Measurements from ENCODE around the gene LMTK3. TPM values are rescaled to one million over a fixed set of nuclear protein-coding genes. Genes with fewer than 3 reads are reported as not detected.

The LMTK3 gene
- total RNA-seq, 2 experiments from 2014 or later = 3.5 to 5.3 TPM

- DNase-seq (no peak), ATAC-seq (no peak)
- Mint-ChIP-seq H3K27me3 (no peaks in the 10 kb centered on the region), H3K36me3 (no peaks in the 10 kb centered on the region), H3K27ac (no peak overlapping the region), H3K4me1 (peaks cover 15% of the 10 kb centered on the region), H3K4me3 (no peak overlapping the region), H3K9me3 (ENCODE audit: low read depth) (no peaks in the 10 kb centered on the region)
- CTCF ChIA-PET = no interaction called here
Observed at GRCh38 chr19:48484247-48484893, 27.3 kb downstream of the LMTK3 start.

- ATAC-seq (no peak), DNase-seq (no peak)
- Mint-ChIP-seq H3K27me3 (no peaks in the 10 kb centered on the region), H3K36me3 (no peaks in the 10 kb centered on the region), H3K27ac (no peak overlapping the region), H3K9me3 (ENCODE audit: low read depth) (no peaks in the 10 kb centered on the region), H3K4me1 (peaks cover 15% of the 10 kb centered on the region), H3K4me3 (no peak overlapping the region)
- CTCF ChIA-PET = no interaction called here
Observed at GRCh38 chr19:48483301-48483700, 28.3 kb downstream of the LMTK3 start.

GRCh38 chr19:48481846-48482639, 29.6 kb downstream of the LMTK3 start:
- no peaks in the 10 kb centered on the region for H3K27me3 Mint-ChIP-seq
- H3K4me3 Mint-ChIP-seq = no peak overlapping the region
- H3K4me1 Mint-ChIP-seq = peaks cover 15% of the 10 kb centered on the region
- H3K27ac Mint-ChIP-seq = peak overlapping the region; percentile 51
- DNase-seq = no peak
- no peaks in the 10 kb centered on the region for H3K36me3 Mint-ChIP-seq
- H3K9me3 Mint-ChIP-seq (ENCODE audit: low read depth) = no peaks in the 10 kb centered on the region
- no peak for ATAC-seq
- CTCF ChIA-PET = interaction anchor here (1.0 to 4.4 kb wide), 3 partner anchors 8 to 102 kb away, joined by 3 to 36 read pairs (median 4); no protein-coding TSS in a partner anchor

- no peaks in the 10 kb centered on the region for H3K36me3 Mint-ChIP-seq
- peak overlapping the region; percentile 78 for H3K27ac Mint-ChIP-seq
- H3K4me1 Mint-ChIP-seq = peaks cover 15% of the 10 kb centered on the region
- peak; percentile 87 for ATAC-seq
- CTCF ChIA-PET = interaction anchor here (0.7 to 4.4 kb wide), 5 partner anchors 9 to 104 kb away, joined by 3 to 36 read pairs (median 4); partner anchors contain the start of gene KDELR1
- H3K9me3 Mint-ChIP-seq (ENCODE audit: low read depth) = no peaks in the 10 kb centered on the region
- DNase-seq = peak; percentile 77
- no peaks in the 10 kb centered on the region for H3K27me3 Mint-ChIP-seq
- peak overlapping the region; percentile 64 for H3K4me3 Mint-ChIP-seq
Observed at GRCh38 chr19:48480558-48481500, 30.8 kb downstream of the LMTK3 start.

GRCh38 chr19:48480183-48480557, 31.5 kb downstream of the LMTK3 start:
- peak overlapping the region; percentile 64 for H3K4me3 Mint-ChIP-seq
- CTCF ChIA-PET = interaction anchor here (0.6 to 4.4 kb wide), 4 partner anchors 10 to 166 kb away, joined by 3 to 36 read pairs (median 4); partner anchors contain the start of gene KDELR1
- no peaks in the 10 kb centered on the region for H3K27me3 Mint-ChIP-seq
- DNase-seq (no peak), ATAC-seq (peak; percentile 43)
- no peaks in the 10 kb centered on the region for H3K36me3 Mint-ChIP-seq
- peaks cover 15% of the 10 kb centered on the region for H3K4me1 Mint-ChIP-seq
- H3K27ac Mint-ChIP-seq = no peak overlapping the region
- no peaks in the 10 kb centered on the region for H3K9me3 Mint-ChIP-seq (ENCODE audit: low read depth)

- Mint-ChIP-seq H3K36me3 (no peaks in the 10 kb centered on the region), H3K4me1 (peaks cover 15% of the 10 kb centered on the region), H3K4me3 (no peak overlapping the region), H3K27ac (peak overlapping the region; percentile 23), H3K27me3 (no peaks in the 10 kb centered on the region), H3K9me3 (ENCODE audit: low read depth) (no peaks in the 10 kb centered on the region)
- DNase-seq (no peak), ATAC-seq (no peak)
- CTCF ChIA-PET = interaction anchor here (0.6 to 4.4 kb wide), 4 partner anchors 10 to 165 kb away, joined by 3 to 36 read pairs (median 4); partner anchors contain the start of gene KDELR1
Observed at GRCh38 chr19:48479686-48480085, 31.9 kb downstream of the LMTK3 start.

GRCh38 chr19:48478339-48479256, 33.0 kb downstream of the LMTK3 start:
- H3K27me3 Mint-ChIP-seq = no peaks in the 10 kb centered on the region
- no peaks in the 10 kb centered on the region for H3K9me3 Mint-ChIP-seq (ENCODE audit: low read depth)
- ATAC-seq = no peak
- no peak for DNase-seq
- no peak overlapping the region for H3K27ac Mint-ChIP-seq
- peaks cover 3% of the 10 kb centered on the region for H3K36me3 Mint-ChIP-seq
- peaks cover 18% of the 10 kb centered on the region for H3K4me1 Mint-ChIP-seq
- no peak overlapping the region for H3K4me3 Mint-ChIP-seq
- CTCF ChIA-PET = interaction anchor here (4.4 kb wide), 1 partner anchor 11 kb away, joined by 36 read pairs; no protein-coding TSS in a partner anchor

GRCh38 chr19:48477698-48478338, 33.8 kb downstream of the LMTK3 start:
- H3K9me3 Mint-ChIP-seq (ENCODE audit: low read depth) = no peaks in the 10 kb centered on the region
- no peak overlapping the region for H3K4me3 Mint-ChIP-seq
- DNase-seq = no peak
- CTCF ChIA-PET = interaction anchor here (4.4 kb wide), 1 partner anchor 12 kb away, joined by 36 read pairs; no protein-coding TSS in a partner anchor
- no peaks in the 10 kb centered on the region for H3K27me3 Mint-ChIP-seq
- peaks cover 3% of the 10 kb centered on the region for H3K36me3 Mint-ChIP-seq
- no peak for ATAC-seq
- no peak overlapping the region for H3K27ac Mint-ChIP-seq
- H3K4me1 Mint-ChIP-seq = peaks cover 18% of the 10 kb centered on the region

- Mint-ChIP-seq H3K36me3 (peaks cover 6% of the 10 kb centered on the region), H3K9me3 (ENCODE audit: low read depth) (no peaks in the 10 kb centered on the region), H3K4me3 (no peak overlapping the region), H3K27me3 (no peaks in the 10 kb centered on the region), H3K4me1 (peaks cover 18% of the 10 kb centered on the region), H3K27ac (no peak overlapping the region)
- ATAC-seq (no peak), DNase-seq (no peak)
- CTCF ChIA-PET = no interaction called here
Observed at GRCh38 chr19:48477067-48477685, 34.5 kb downstream of the LMTK3 start.

GRCh38 chr19:48476176-48476575, 35.5 kb downstream of the LMTK3 start:
- H3K9me3 Mint-ChIP-seq (ENCODE audit: low read depth) = no peaks in the 10 kb centered on the region
- no peak overlapping the region for H3K4me3 Mint-ChIP-seq
- DNase-seq (no peak), ATAC-seq (no peak)
- H3K27me3 Mint-ChIP-seq = no peaks in the 10 kb centered on the region
- CTCF ChIA-PET = interaction anchor here (1.2 to 3.6 kb wide), 3 partner anchors 14 to 85 kb away, joined by 3 to 16 read pairs (median 3); partner anchors contain the start of gene KDELR1
- peaks cover 14% of the 10 kb centered on the region for H3K4me1 Mint-ChIP-seq
- H3K36me3 Mint-ChIP-seq = peaks cover 9% of the 10 kb centered on the region
- no peak overlapping the region for H3K27ac Mint-ChIP-seq

GRCh38 chr19:48475369-48476068, 36.1 kb downstream of the LMTK3 start:
- peaks cover 12% of the 10 kb centered on the region for H3K36me3 Mint-ChIP-seq
- H3K4me1 Mint-ChIP-seq = peaks cover 9% of the 10 kb centered on the region
- no peaks in the 10 kb centered on the region for H3K27me3 Mint-ChIP-seq
- DNase-seq (no peak), ATAC-seq (no peak)
- H3K9me3 Mint-ChIP-seq (ENCODE audit: low read depth) = no peaks in the 10 kb centered on the region
- H3K4me3 Mint-ChIP-seq = no peak overlapping the region
- CTCF ChIA-PET = interaction anchor here (1.2 to 3.6 kb wide), 3 partner anchors 14 to 84 kb away, joined by 3 to 16 read pairs (median 3); partner anchors contain the start of gene KDELR1
- no peak overlapping the region for H3K27ac Mint-ChIP-seq

Measured in activated CD8-positive, alpha-beta memory T cell treated with anti-CD3 and anti-CD28 coated beads, Interleukin-2, amount 10 ng/mL, durations not matched to agents 7 days and 5 days (primary cell).